Neuronal stem cell (in vitro differentiated cells): ENCODE measurements around the gene PRKCE.

Experiments used
- DNase-seq: peaks from one replicate; pipeline ENCODE4 v3.0.0-alpha.2; 2013; ENCODE audit warnings: low spot score
- H2AFZ ChIP-seq: one replicate; pipeline ENCODE4 v1.6.1; 2013; ENCODE audit warnings: mild to moderate bottlenecking, low read length, inconsistent platforms
- H2AK5ac ChIP-seq: 2 replicates; pipeline ENCODE4 v1.6.1; 2013; ENCODE audit warnings: low read depth, mild to moderate bottlenecking, inconsistent platforms, low read length, moderate library complexity, mixed read lengths
- H2BK120ac ChIP-seq: 2 replicates; pipeline ENCODE4 v1.6.1; 2013; ENCODE audit warnings: low read depth, mild to moderate bottlenecking, inconsistent platforms, low read length, moderate library complexity, mixed read lengths
- H2BK12ac ChIP-seq: one replicate; pipeline ENCODE4 v1.6.1; 2013; ENCODE audit warnings: low read length, inconsistent platforms
- H2BK15ac ChIP-seq: 2 replicates; pipeline ENCODE4 v1.6.1; 2013; ENCODE audit warnings: mild to moderate bottlenecking, low read length, inconsistent platforms, mixed read lengths
- H2BK5ac ChIP-seq: one replicate; pipeline ENCODE4 v1.6.1; 2013; ENCODE audit warnings: inconsistent platforms, mild to moderate bottlenecking, low read length, moderate library complexity
- H3K14ac ChIP-seq: one replicate; pipeline ENCODE4 v1.6.1; 2013; ENCODE audit warnings: low read length, inconsistent platforms
- H3K18ac ChIP-seq: 2 replicates; pipeline ENCODE4 v1.6.1; 2013; ENCODE audit warnings: low read length, inconsistent platforms
- H3K23ac ChIP-seq: 2 replicates; pipeline ENCODE4 v1.6.1; 2013; ENCODE audit warnings: low read depth, mild to moderate bottlenecking, mixed read lengths, low read length, inconsistent platforms; ENCODE audit not compliant: poor library complexity
- H3K27ac ChIP-seq: replicated peaks from 3 replicates; pipeline ENCODE4 v1.5.1; 2013; ENCODE audit warnings: low read length, inconsistent platforms
- H3K27me3 ChIP-seq, 3 experiments: 2 replicates each; pipeline ENCODE4 v1.6.1; 2013; ENCODE audit warnings: low read length in 3 of 3, mild to moderate bottlenecking in 2 of 3, inconsistent platforms in 1 of 3, low read depth in 1 of 3, mixed read lengths in 1 of 3, moderate library complexity in 1 of 3; ENCODE audit not compliant: control insufficient read depth in 3 of 3, insufficient read depth in 3 of 3
- H3K36me3 ChIP-seq, 2 donors: replicated peaks in 1 of 2; 2 replicates each; pipeline ENCODE4 v1.6.1; 2013; ENCODE audit warnings: low read length in 2 of 2; ENCODE audit not compliant: control insufficient read depth in 2 of 2, insufficient read depth in 2 of 2
- H3K4ac ChIP-seq: 2 replicates; pipeline ENCODE4 v1.6.1; 2013; ENCODE audit warnings: inconsistent platforms, mild to moderate bottlenecking, low read length, moderate library complexity
- H3K4me1 ChIP-seq, 2 donors: 1 replicate in 1 of 2; 2 replicates in 1 of 2; pipeline ENCODE4 v1.6.1; 2013; ENCODE audit warnings: low read length in 2 of 2, low read depth in 1 of 2; ENCODE audit not compliant: control insufficient read depth in 2 of 2, insufficient read depth in 1 of 2
- H3K4me2 ChIP-seq: one replicate; pipeline ENCODE4 v1.6.1; 2013; ENCODE audit warnings: mild to moderate bottlenecking, low read length, inconsistent platforms; ENCODE audit not compliant: insufficient read depth, poor library complexity, severe bottlenecking
- H3K4me3 ChIP-seq, 2 donors: 2 replicates each; pipeline ENCODE4 v1.5.1; 2013; ENCODE audit warnings: low read length in 2 of 2, mild to moderate bottlenecking in 2 of 2, inconsistent platforms in 1 of 2, moderate library complexity in 1 of 2
- H3K79me1 ChIP-seq: one replicate; pipeline ENCODE4 v1.6.1; 2013; ENCODE audit warnings: low read depth, mild to moderate bottlenecking, inconsistent platforms, low read length, moderate library complexity
- H3K9ac ChIP-seq: one replicate; pipeline ENCODE4 v1.6.1; 2013; ENCODE audit warnings: mild to moderate bottlenecking, low read depth, low read length, inconsistent platforms; ENCODE audit not compliant: poor library complexity
- H3K9me3 ChIP-seq, 2 donors: replicated peaks in 1 of 2; 2 replicates each; pipeline versions ENCODE3 to v1.6.1; 2013; ENCODE audit warnings: low read length in 2 of 2, mild to moderate bottlenecking in 2 of 2, inconsistent platforms in 1 of 2, low read depth in 1 of 2, mixed read lengths in 1 of 2, moderate library complexity in 1 of 2; ENCODE audit not compliant: control insufficient read depth in 2 of 2, insufficient read depth in 1 of 2
- H4K8ac ChIP-seq: one replicate; pipeline ENCODE4 v1.6.1; 2013; ENCODE audit warnings: low read depth, mild to moderate bottlenecking, inconsistent platforms, low read length, moderate library complexity
- H4K91ac ChIP-seq: one replicate; pipeline ENCODE4 v1.6.1; 2013; ENCODE audit warnings: low read length, low read depth, mild to moderate bottlenecking, inconsistent platforms; ENCODE audit not compliant: poor library complexity
- whole genome bisulfite sequencing, 2 donors: extraction: QIAGEN DNeasy Blood & Tissue Kit; methylation state at CpG; one replicate each; pipeline ENCODE4 v1.1.7; 2013; ENCODE audit warnings: missing lambda C conversion rate in 2 of 2, mixed read lengths in 1 of 2; ENCODE audit not compliant: insufficient read length in 2 of 2, insufficient replicate concordance in 1 of 2; ENCODE audit errors: extremely low coverage in 2 of 2; 5-methylcytosine and 5-hydroxymethylcytosine counted together

The PRKCE gene

GRCh38 chr2:45834372-45834771, 182.9 kb downstream of the PRKCE start:
- peaks cover 0 to 9% of the 10 kb centered on the region in 2 donors for H3K4me1 ChIP-seq
- peak overlapping the region; percentile 68 for H2BK12ac ChIP-seq
- H3K36me3 ChIP-seq, result no peaks in the 10 kb centered on the region
- no peak overlapping the region for H2AFZ ChIP-seq
- H4K8ac ChIP-seq, result no peak overlapping the region
- no peaks in the 10 kb centered on the region for H3K27me3 ChIP-seq
- H3K9ac ChIP-seq, result no peak overlapping the region
- no peak overlapping the region for H3K18ac ChIP-seq
- no peak overlapping the region for H2BK5ac ChIP-seq
- H3K4ac ChIP-seq, result peak overlapping the region; percentile 55
- H3K79me1 ChIP-seq, result no peaks in the 10 kb centered on the region
- H3K4me2 ChIP-seq, result no peak overlapping the region
- H2BK120ac ChIP-seq, result no peak overlapping the region
- H3K27ac ChIP-seq, result no peak overlapping the region
- H3K9me3 ChIP-seq, result peaks cover 2 to 16% of the 10 kb centered on the region in 2 donors
- H3K14ac ChIP-seq, result no peak overlapping the region
- WGBS, 2 donors, result no CpG with 5 or more reads among the region's 6 CpGs
- H4K91ac ChIP-seq, result no peak overlapping the region
- H2BK15ac ChIP-seq, result no peak overlapping the region
- no peak overlapping the region for H3K4me3 ChIP-seq
- H2AK5ac ChIP-seq, result no peak overlapping the region
- no peak for DNase-seq
- H3K23ac ChIP-seq, result no peak overlapping the region

GRCh38 chr2:45834858-45835257, 183.4 kb downstream of the PRKCE start:
- H2BK5ac ChIP-seq, result no peak overlapping the region
- H4K8ac ChIP-seq, result no peak overlapping the region
- H2AK5ac ChIP-seq, result no peak overlapping the region
- no peaks in the 10 kb centered on the region for H3K27me3 ChIP-seq
- WGBS, 2 donors, result 100% methylated on average over 1 of the region's 5 CpGs; no CpG with 5 or more reads in 1 of the 2 donors
- H3K4me3 ChIP-seq, result no peak overlapping the region
- no peak overlapping the region for H4K91ac ChIP-seq
- H2BK15ac ChIP-seq, result no peak overlapping the region
- H3K14ac ChIP-seq, result no peak overlapping the region
- H3K4ac ChIP-seq, result no peak overlapping the region
- no peaks in the 10 kb centered on the region for H3K79me1 ChIP-seq
- H3K9me3 ChIP-seq, result peaks cover 2 to 15% of the 10 kb centered on the region in 2 donors
- H2BK120ac ChIP-seq, result no peak overlapping the region
- H3K36me3 ChIP-seq, result no peaks in the 10 kb centered on the region
- no peak overlapping the region for H3K4me2 ChIP-seq
- H3K27ac ChIP-seq, result no peak overlapping the region
- H3K23ac ChIP-seq, result no peak overlapping the region
- no peak for DNase-seq
- peaks cover 0 to 11% of the 10 kb centered on the region in 2 donors for H3K4me1 ChIP-seq
- H2BK12ac ChIP-seq, result no peak overlapping the region
- H2AFZ ChIP-seq, result no peak overlapping the region
- no peak overlapping the region for H3K18ac ChIP-seq
- H3K9ac ChIP-seq, result no peak overlapping the region

DNA sequence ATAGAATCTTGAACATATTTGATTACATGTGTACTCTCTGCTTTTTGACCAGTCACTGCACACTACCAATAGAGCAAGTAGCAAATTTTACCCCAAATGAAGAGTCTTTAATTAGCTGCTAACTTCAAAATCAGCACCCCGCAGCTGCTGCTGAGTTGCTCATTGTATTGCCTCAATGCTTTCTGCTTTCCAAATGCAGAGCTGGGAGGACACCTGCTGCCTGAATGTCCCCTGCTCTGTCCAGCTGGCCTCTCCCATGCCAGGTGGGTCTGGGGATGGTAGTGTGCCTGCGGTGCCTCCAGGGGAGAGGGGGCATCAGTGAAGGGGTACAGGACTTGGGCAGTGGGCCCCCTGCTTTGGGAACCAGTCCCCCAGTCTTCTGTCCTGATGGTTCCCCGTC, 184.8 kb downstream of the PRKCE start:
- peaks cover 0 to 11% of the 10 kb centered on the region in 2 donors for H3K4me1 ChIP-seq
- H3K79me1 ChIP-seq, result no peaks in the 10 kb centered on the region
- peak overlapping the region; percentile 20 for H3K4me2 ChIP-seq
- H3K4me3 ChIP-seq, result no peak overlapping the region
- no peak overlapping the region for H2BK5ac ChIP-seq
- H2BK12ac ChIP-seq, result no peak overlapping the region
- H2AFZ ChIP-seq, result no peak overlapping the region
- H2BK120ac ChIP-seq, result no peak overlapping the region
- H3K27me3 ChIP-seq, result no peaks in the 10 kb centered on the region
- H4K91ac ChIP-seq, result no peak overlapping the region
- H3K9ac ChIP-seq, result no peak overlapping the region
- H2AK5ac ChIP-seq, result no peak overlapping the region
- H3K27ac ChIP-seq, result peak overlapping the region; percentile 45
- H3K4ac ChIP-seq, result no peak overlapping the region
- no peaks in the 10 kb centered on the region for H3K36me3 ChIP-seq
- no peak overlapping the region for H3K14ac ChIP-seq
- H2BK15ac ChIP-seq, result no peak overlapping the region
- no peak overlapping the region for H3K23ac ChIP-seq
- no CpG with 5 or more reads among the region's 3 CpGs for WGBS, 2 donors
- H4K8ac ChIP-seq, result no peak overlapping the region
- H3K9me3 ChIP-seq, result peaks cover 0 to 2% of the 10 kb centered on the region in 2 donors
- DNase-seq, result peak; percentile 21
- H3K18ac ChIP-seq, result peak overlapping the region; percentile 21

GRCh38 chr2:45836740-45837139, 185.3 kb downstream of the PRKCE start:
- Histone ChIP-seq H3K18ac (peak overlapping the region; percentile 54), H4K91ac (no peak overlapping the region), H3K14ac (no peak overlapping the region), H3K4ac (no peak overlapping the region), H2BK12ac (no peak overlapping the region), H2BK120ac (no peak overlapping the region), H3K23ac (no peak overlapping the region), H3K9ac (no peak overlapping the region), H3K27me3 (no peaks in the 10 kb centered on the region), H3K27ac (peak overlapping the region; percentile 45), H3K9me3 (no peaks in the 10 kb centered on the region), H2BK5ac (no peak overlapping the region), H3K4me2 (no peak overlapping the region), H3K4me3 (no peak overlapping the region), H2AK5ac (no peak overlapping the region), H3K79me1 (no peaks in the 10 kb centered on the region), H3K36me3 (no peaks in the 10 kb centered on the region), H2BK15ac (no peak overlapping the region), H2AFZ (no peak overlapping the region), H4K8ac (no peak overlapping the region), H3K4me1 (peaks cover 0 to 11% of the 10 kb centered on the region in 2 donors)
- DNase-seq, result no peak
- no CpG with 5 or more reads among the region's 3 CpGs for WGBS, 2 donors
